NCI-H774 (cell line): ENCODE measurements around the gene GALT.
A peak's percentile ranks its signal among the peaks of the same experiment; 100 is the strongest.

Experiments used
- DNase-seq: peaks from one replicate; lab custom pipeline; 2025; lab: John Stamatoyannopoulos, UW

Gene GALT

GRCh38 chr9:34684145-34684544 is 37.7 kb downstream of the GALT start:
- no peak for DNase-seq

- no peak for DNase-seq
Observed at GRCh38 chr9:34684816-34685215, 38.3 kb downstream of the GALT start.

- no peak for DNase-seq
Observed at GRCh38 chr9:34685591-34685990, 39.1 kb downstream of the GALT start.

- DNase-seq = no peak
Observed at GRCh38 chr9:34686231-34686630, 39.8 kb downstream of the GALT start.

- DNase-seq = no peak
Observed at GRCh38 chr9:34686732-34687131, 40.3 kb downstream of the GALT start.

- DNase-seq = no peak
Observed at GRCh38 chr9:34687276-34688030, 41.0 kb downstream of the GALT start.

GRCh38 chr9:34688329-34689115 is 42.0 kb downstream of the GALT start:
- no peak for DNase-seq

DNA sequence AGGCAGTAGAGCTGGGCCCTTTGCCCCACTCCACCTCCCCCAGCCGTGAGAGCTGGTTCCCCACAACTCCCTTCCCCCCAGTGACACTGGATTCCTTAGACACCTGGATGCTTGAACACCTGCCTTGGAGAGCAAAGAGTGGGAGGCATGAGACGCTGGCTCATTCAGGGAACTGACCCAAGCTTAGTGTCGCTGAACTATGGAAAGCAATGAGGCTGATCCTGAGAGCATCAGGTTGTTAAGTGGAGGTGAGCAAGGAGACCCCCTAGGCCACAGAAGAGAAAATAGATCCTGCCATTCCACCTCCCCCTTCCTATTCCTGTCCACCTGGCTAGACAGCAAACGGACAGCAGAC is 42.6 kb downstream of the GALT start:
- peak; percentile 14 for DNase-seq

DNA sequence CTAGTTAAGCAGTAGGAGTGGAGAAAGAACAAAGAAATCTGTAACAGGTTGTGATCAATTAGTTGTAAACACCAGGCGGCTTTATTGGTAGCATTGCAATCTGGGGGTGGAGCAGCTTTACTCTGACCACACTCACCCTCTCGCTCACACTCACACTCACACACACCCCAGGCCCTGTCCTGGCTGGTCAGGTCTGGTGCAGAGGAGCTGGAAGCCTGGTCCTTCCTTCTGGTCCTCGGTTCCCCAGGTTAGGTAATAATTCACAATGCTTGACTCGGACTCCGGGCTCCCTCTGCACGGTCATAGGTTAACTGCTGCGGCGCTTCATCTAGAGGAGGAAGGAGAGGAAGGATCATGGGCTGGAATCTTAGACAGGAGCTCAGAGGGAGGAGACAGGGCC is 43.0 kb downstream of the GALT start:
- no peak for DNase-seq

DNA sequence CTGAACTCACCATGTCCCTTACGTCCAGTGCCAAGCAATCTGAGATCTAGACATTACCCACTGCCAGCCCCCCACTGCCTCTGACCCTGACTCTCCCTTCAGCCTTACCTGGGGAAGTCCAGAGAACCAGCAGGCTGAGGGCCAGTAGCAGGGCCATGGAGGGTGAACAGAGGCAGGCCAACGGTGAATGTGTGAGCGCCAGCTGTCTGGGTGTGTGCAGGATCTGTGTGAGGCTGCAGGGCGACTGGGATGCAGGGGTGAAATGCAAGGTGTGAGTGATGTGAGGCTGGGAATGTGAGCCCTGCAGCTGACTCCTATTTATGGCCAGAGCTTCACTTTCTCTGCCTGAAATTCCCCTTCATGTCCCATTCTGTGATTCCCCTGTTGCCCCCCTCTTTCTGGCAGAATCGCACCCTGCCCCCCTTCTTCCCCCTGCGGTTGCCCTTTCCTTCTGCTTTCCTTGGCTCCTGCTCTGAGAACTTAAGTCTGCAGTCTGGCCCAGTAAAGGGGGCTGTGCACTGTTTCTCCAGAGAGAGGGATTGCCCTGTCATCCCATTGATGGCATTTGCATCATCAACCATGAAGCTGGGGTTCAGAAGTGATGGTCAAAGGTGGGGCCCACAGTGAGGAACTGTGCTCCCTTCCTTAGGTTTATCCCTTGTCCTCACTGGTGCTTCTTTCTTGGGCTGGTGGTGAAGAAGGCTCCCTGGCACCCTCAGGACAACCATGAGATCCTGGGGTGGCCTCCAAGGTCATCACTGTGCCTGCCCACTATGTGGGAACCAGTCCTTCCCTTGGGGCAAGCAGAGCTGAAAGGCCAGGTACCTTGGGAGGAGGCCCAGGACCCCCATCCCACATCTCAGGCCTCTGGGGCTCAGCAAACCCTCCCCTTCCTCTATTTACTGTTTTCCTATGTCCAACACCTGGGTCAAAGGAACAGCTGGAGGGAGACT is 44.8 kb downstream of the GALT start, which contains the start of gene CCL19:
Gene CCL19, minus strand, starts transcription at position 294 of the 953 bp plus-strand sequence. Its CDS starts 137 bp downstream, at position 157.
- no peak for DNase-seq

DNA sequence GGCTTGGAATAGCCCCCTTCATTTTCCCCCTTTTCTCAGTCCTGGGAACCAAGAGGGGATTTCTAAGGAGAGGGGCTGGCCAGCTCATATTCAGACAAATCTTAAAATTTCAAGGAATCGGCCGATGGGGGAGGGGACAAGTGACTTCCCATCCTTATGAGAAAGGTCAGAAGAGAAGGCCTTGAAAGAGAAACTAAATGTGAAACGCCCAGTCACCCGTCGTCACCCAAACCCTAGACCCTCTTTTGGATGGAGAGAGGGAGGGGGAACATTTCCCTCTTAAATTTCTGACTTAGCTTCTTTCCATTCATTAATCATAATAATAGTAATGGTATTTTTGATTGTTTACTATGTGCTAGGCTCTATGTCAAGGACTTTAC is 45.5 kb downstream of the GALT start:
- no peak for DNase-seq

DNA sequence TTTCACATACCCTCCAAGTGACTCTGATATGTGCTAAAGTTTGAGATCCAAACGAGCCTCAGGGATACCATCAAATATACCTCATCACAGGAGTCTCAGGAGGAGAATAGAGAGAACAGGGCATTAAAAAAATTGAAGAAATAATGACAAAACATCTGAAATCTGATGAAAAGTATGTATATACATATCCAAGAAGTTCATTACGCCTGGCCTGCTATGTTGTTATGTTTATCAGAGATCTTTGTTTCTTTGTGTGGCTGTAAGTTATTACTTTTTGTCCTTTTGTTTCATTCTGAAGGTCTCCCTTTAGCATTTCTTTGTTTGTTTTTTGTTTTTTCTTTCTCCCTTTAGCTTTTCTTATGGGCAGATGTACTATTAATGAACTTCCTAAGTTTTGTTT is 47.1 kb downstream of the GALT start:
- DNase-seq = no peak

- DNase-seq = no peak
Observed at GRCh38 chr9:34694811-34695210, 48.3 kb downstream of the GALT start.
